HEK293 (cell line): ENCODE results near the gene ELL.

Experiments
- FEZF1 ChIP-seq: fragments of 450-650 bp; formaldehyde crosslinking; IDR thresholded peaks from 2 replicates; pipeline ENCODE4 v1.5.1; 2016; ENCODE audit warnings: missing biosample characterization, missing genetic modification characterization
- GLI2 ChIP-seq: fragments of 450-650 bp; formaldehyde crosslinking; IDR thresholded peaks from 2 replicates; pipeline ENCODE4; 2017; ENCODE audit warnings: missing biosample characterization, missing genetic modification characterization, low read depth, borderline replicate concordance
- GLI4 ChIP-seq: fragments of 450-650 bp; formaldehyde crosslinking; IDR thresholded peaks from 2 replicates; pipeline ENCODE4 v1.5.1; 2016; ENCODE audit warnings: missing biosample characterization, missing genetic modification characterization
- KLF8 ChIP-seq: fragments of 450-650 bp; formaldehyde crosslinking; IDR thresholded peaks from 2 replicates; pipeline ENCODE4 v1.5.1; 2016; ENCODE audit warnings: missing biosample characterization, missing genetic modification characterization
- MEIS1 ChIP-seq: sonication (generic); formaldehyde crosslinking; IDR thresholded peaks from 2 replicates; pipeline ENCODE4 v1.8.1; 2022; ENCODE audit warnings: missing genetic modification reagents, mild to moderate bottlenecking, borderline replicate concordance
- OVOL3 ChIP-seq: fragments of 450-650 bp; formaldehyde crosslinking; IDR thresholded peaks from 2 replicates; pipeline ENCODE4 v1.5.1; 2016; ENCODE audit warnings: missing biosample characterization, missing genetic modification characterization
- SP2 ChIP-seq: fragments of 450-650 bp; formaldehyde crosslinking; IDR thresholded peaks from 2 replicates; pipeline ENCODE4 v1.5.1; 2016; ENCODE audit warnings: missing biosample characterization, missing genetic modification characterization
- TRIM28 ChIP-seq: IDR thresholded peaks from 2 replicates; pipeline ENCODE4 v1.6.1; 2011; ENCODE audit warnings: low read length, control low read depth, borderline replicate concordance
- WT1 ChIP-seq: fragments of 450-650 bp; formaldehyde crosslinking; IDR thresholded peaks from 2 replicates; pipeline ENCODE4 v1.5.1; 2016; ENCODE audit warnings: missing biosample characterization, missing genetic modification characterization
- ZBTB17 ChIP-seq: fragments of 450-650 bp; formaldehyde crosslinking; IDR thresholded peaks from 2 replicates; pipeline ENCODE4 v1.5.1; 2016; ENCODE audit warnings: missing biosample characterization, missing genetic modification characterization
- ZBTB20 ChIP-seq: fragments of 450-650 bp; formaldehyde crosslinking; IDR thresholded peaks from 2 replicates; pipeline ENCODE4 v1.5.1; 2016; ENCODE audit warnings: missing biosample characterization, missing genetic modification characterization
- ZEB2 ChIP-seq: fragments of 450-650 bp; formaldehyde crosslinking; IDR thresholded peaks from 2 replicates; pipeline ENCODE4 v1.5.1; 2016; ENCODE audit warnings: missing biosample characterization, missing genetic modification characterization
- ZNF114 ChIP-seq: fragments of 450-650 bp; formaldehyde crosslinking; IDR thresholded peaks from 2 replicates; pipeline ENCODE4 v1.5.0; 2017; ENCODE audit warnings: missing biosample characterization, missing genetic modification characterization
- ZNF140 ChIP-seq: fragments of 450-650 bp; formaldehyde crosslinking; IDR thresholded peaks from 2 replicates; pipeline ENCODE4 v1.5.1; 2016; ENCODE audit warnings: missing biosample characterization, missing genetic modification characterization
- ZNF16 ChIP-seq: fragments of 450-650 bp; formaldehyde crosslinking; IDR thresholded peaks from 2 replicates; pipeline ENCODE4 v1.5.1; 2016; ENCODE audit warnings: low read depth, missing biosample characterization, missing genetic modification characterization
- ZNF202 ChIP-seq: fragments of 450-650 bp; formaldehyde crosslinking; IDR thresholded peaks from 2 replicates; pipeline ENCODE4 v1.5.1; 2016; ENCODE audit warnings: missing biosample characterization, missing genetic modification characterization, borderline replicate concordance
- ZNF248 ChIP-seq: fragments of 450-650 bp; formaldehyde crosslinking; IDR thresholded peaks from 2 replicates; pipeline ENCODE4 v1.5.1; 2017; ENCODE audit warnings: missing biosample characterization, missing genetic modification characterization
- ZNF341 ChIP-seq: fragments of 450-650 bp; formaldehyde crosslinking; IDR thresholded peaks from 2 replicates; pipeline ENCODE4; 2016; ENCODE audit warnings: low read depth, missing biosample characterization, missing genetic modification characterization
- ZNF416 ChIP-seq: fragments of 450-650 bp; formaldehyde crosslinking; IDR thresholded peaks from 2 replicates; pipeline ENCODE4 v1.5.1; 2016; ENCODE audit warnings: missing biosample characterization, missing genetic modification characterization
- ZNF426 ChIP-seq: fragments of 450-650 bp; formaldehyde crosslinking; IDR thresholded peaks from 2 replicates; pipeline ENCODE4 v1.5.1; 2017; ENCODE audit warnings: missing biosample characterization, missing genetic modification characterization, mild to moderate bottlenecking, inconsistent platforms, moderate library complexity
- ZNF473 ChIP-seq: fragments of 450-650 bp; formaldehyde crosslinking; IDR thresholded peaks from 2 replicates; pipeline ENCODE4 v1.5.1; 2017; ENCODE audit warnings: missing biosample characterization, missing genetic modification characterization
- ZNF514 ChIP-seq: fragments of 450-650 bp; formaldehyde crosslinking; IDR thresholded peaks from 2 replicates; pipeline ENCODE4 v1.5.1; 2016; ENCODE audit warnings: missing biosample characterization, missing genetic modification characterization
- ZNF548 ChIP-seq: fragments of 450-650 bp; formaldehyde crosslinking; IDR thresholded peaks from 2 replicates; pipeline ENCODE4 v1.5.1; 2016; ENCODE audit warnings: missing biosample characterization, missing genetic modification characterization
- ZNF560 ChIP-seq: fragments of 450-650 bp; formaldehyde crosslinking; IDR thresholded peaks from 2 replicates; pipeline ENCODE4 v1.5.1; 2017; ENCODE audit warnings: missing biosample characterization, missing genetic modification characterization, borderline replicate concordance
- ZNF621 ChIP-seq: fragments of 450-650 bp; formaldehyde crosslinking; IDR thresholded peaks from 2 replicates; pipeline ENCODE4 v1.5.1; 2017; ENCODE audit warnings: missing biosample characterization, missing genetic modification characterization
- ZNF660 ChIP-seq: fragments of 450-650 bp; IDR thresholded peaks from 2 replicates; pipeline ENCODE4 v1.5.1; 2018; ENCODE audit warnings: missing biosample characterization, mild to moderate bottlenecking, missing genetic modification characterization
- ZNF792 ChIP-seq: fragments of 450-650 bp; formaldehyde crosslinking; IDR thresholded peaks from 2 replicates; pipeline ENCODE4 v1.5.1; 2016; ENCODE audit warnings: missing biosample characterization, missing genetic modification characterization
- TF ChIP-seq, protein P1 (sequence below): fragments of 450-650 bp; formaldehyde crosslinking; IDR thresholded peaks from 2 replicates; pipeline ENCODE4 v1.5.1; 2017; ENCODE audit warnings: missing biosample characterization, missing genetic modification characterization
- TF ChIP-seq, protein P2 (sequence below): fragments of 450-650 bp; formaldehyde crosslinking; IDR thresholded peaks from 2 replicates; pipeline ENCODE4; 2016; ENCODE audit warnings: missing biosample characterization, missing genetic modification characterization
- TF ChIP-seq, protein P3 (sequence below): fragments of 450-650 bp; formaldehyde crosslinking; IDR thresholded peaks from 2 replicates; pipeline ENCODE4 v1.5.1; 2017; ENCODE audit warnings: missing biosample characterization, missing genetic modification characterization
- TF ChIP-seq, protein P4 (sequence below): fragments of 450-650 bp; formaldehyde crosslinking; IDR thresholded peaks from 2 replicates; pipeline ENCODE4 v1.5.1; 2016; ENCODE audit warnings: missing biosample characterization, missing genetic modification characterization
- TF ChIP-seq, protein P5 (sequence below): fragments of 450-650 bp; formaldehyde crosslinking; IDR thresholded peaks from 2 replicates; pipeline ENCODE4 v1.5.1; 2017; ENCODE audit warnings: missing biosample characterization, mild to moderate bottlenecking, missing genetic modification characterization, moderate library complexity
- TF ChIP-seq, protein P6 (sequence below): fragments of 450-650 bp; formaldehyde crosslinking; IDR thresholded peaks from 2 replicates; pipeline ENCODE4 v1.5.1; 2016; ENCODE audit warnings: missing biosample characterization, missing genetic modification characterization, low read depth
- TF ChIP-seq, protein P7 (sequence below): fragments of 450-650 bp; formaldehyde crosslinking; IDR thresholded peaks from 2 replicates; pipeline ENCODE4 v1.5.1; 2016; ENCODE audit warnings: missing biosample characterization, missing genetic modification characterization

The ELL gene

DNA sequence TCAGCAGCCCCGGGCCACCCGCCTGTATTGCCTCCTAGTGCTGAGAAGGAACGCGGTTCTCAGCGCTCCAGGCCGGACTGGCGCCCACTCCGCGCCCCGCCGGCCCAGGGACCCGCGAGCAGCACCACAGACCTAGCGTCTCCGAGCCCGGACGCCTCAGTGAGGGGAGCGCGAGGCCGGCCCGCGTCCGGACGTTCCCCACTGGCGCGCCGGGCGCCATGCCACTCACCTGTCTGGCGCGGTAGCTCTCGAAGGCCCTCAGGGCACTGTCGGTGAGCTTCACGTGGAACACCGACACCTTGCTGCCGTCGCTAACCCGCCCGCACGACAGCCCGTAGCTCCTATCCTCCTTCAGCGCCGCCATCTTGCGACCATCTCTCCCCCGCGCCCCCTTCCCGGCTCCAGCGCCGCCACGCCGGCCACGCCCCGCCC lies at the start of gene ELL (continued):
- TF ChIP-seq, protein P1, sequence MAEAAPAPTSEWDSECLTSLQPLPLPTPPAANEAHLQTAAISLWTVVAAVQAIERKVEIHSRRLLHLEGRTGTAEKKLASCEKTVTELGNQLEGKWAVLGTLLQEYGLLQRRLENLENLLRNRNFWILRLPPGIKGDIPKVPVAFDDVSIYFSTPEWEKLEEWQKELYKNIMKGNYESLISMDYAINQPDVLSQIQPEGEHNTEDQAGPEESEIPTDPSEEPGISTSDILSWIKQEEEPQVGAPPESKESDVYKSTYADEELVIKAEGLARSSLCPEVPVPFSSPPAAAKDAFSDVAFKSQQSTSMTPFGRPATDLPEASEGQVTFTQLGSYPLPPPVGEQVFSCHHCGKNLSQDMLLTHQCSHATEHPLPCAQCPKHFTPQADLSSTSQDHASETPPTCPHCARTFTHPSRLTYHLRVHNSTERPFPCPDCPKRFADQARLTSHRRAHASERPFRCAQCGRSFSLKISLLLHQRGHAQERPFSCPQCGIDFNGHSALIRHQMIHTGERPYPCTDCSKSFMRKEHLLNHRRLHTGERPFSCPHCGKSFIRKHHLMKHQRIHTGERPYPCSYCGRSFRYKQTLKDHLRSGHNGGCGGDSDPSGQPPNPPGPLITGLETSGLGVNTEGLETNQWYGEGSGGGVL (tag by site-specific recombination), result 0 out of 2 replicates have a peak, but pooled peaks have one; percentile 32
- no peak for TF ChIP-seq ZNF16 (tag by site-specific recombination)
- no peak for TF ChIP-seq ZNF114
- TF ChIP-seq, protein P2, sequence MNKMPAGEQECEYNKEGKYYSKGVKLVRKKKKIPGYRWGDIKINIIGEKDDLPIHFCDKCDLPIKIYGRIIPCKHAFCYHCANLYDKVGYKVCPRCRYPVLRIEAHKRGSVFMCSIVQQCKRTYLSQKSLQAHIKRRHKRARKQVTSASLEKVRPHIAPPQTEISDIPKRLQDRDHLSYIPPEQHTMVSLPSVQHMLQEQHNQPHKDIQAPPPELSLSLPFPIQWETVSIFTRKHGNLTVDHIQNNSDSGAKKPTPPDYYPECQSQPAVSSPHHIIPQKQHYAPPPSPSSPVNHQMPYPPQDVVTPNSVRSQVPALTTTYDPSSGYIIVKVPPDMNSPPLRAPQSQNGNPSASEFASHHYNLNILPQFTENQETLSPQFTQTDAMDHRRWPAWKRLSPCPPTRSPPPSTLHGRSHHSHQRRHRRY (tag by site-specific recombination), result no peak
- TF ChIP-seq ZNF621 (tag by site-specific recombination), result no peak
- TF ChIP-seq ZNF660 (tag by site-specific recombination), result no peak
- TF ChIP-seq, protein P3, sequence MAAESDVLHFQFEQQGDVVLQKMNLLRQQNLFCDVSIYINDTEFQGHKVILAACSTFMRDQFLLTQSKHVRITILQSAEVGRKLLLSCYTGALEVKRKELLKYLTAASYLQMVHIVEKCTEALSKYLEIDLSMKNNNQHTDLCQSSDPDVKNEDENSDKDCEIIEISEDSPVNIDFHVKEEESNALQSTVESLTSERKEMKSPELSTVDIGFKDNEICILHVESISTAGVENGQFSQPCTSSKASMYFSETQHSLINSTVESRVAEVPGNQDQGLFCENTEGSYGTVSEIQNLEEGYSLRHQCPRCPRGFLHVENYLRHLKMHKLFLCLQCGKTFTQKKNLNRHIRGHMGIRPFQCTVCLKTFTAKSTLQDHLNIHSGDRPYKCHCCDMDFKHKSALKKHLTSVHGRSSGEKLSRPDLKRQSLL, result peak; percentile 98
- TF ChIP-seq, protein P4, sequence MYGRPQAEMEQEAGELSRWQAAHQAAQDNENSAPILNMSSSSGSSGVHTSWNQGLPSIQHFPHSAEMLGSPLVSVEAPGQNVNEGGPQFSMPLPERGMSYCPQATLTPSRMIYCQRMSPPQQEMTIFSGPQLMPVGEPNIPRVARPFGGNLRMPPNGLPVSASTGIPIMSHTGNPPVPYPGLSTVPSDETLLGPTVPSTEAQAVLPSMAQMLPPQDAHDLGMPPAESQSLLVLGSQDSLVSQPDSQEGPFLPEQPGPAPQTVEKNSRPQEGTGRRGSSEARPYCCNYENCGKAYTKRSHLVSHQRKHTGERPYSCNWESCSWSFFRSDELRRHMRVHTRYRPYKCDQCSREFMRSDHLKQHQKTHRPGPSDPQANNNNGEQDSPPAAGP (tag by site-specific recombination), result peak; percentile 88
- no peak for TF ChIP-seq ZNF202
- TF ChIP-seq ZNF140 (tag by site-specific recombination), result no peak
- no peak for TF ChIP-seq ZNF248 (tag by site-specific recombination)
- TF ChIP-seq ZNF341, result no peak
- TF ChIP-seq ZBTB20, result 0 out of 2 replicates have a peak, but pooled peaks have one; percentile 1
- TF ChIP-seq, protein P5, sequence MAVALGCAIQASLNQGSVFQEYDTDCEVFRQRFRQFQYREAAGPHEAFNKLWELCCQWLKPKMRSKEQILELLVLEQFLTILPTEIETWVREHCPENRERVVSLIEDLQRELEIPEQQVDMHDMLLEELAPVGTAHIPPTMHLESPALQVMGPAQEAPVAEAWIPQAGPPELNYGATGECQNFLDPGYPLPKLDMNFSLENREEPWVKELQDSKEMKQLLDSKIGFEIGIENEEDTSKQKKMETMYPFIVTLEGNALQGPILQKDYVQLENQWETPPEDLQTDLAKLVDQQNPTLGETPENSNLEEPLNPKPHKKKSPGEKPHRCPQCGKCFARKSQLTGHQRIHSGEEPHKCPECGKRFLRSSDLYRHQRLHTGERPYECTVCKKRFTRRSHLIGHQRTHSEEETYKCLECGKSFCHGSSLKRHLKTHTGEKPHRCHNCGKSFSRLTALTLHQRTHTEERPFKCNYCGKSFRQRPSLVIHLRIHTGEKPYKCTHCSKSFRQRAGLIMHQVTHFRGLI, result no peak
- no peak for TF ChIP-seq SP2
- TF ChIP-seq GLI4 (tag by site-specific recombination), result no peak
- no peak for TF ChIP-seq MEIS1
- no peak for TF ChIP-seq FEZF1 (tag by site-specific recombination)
- TF ChIP-seq, protein P6, sequence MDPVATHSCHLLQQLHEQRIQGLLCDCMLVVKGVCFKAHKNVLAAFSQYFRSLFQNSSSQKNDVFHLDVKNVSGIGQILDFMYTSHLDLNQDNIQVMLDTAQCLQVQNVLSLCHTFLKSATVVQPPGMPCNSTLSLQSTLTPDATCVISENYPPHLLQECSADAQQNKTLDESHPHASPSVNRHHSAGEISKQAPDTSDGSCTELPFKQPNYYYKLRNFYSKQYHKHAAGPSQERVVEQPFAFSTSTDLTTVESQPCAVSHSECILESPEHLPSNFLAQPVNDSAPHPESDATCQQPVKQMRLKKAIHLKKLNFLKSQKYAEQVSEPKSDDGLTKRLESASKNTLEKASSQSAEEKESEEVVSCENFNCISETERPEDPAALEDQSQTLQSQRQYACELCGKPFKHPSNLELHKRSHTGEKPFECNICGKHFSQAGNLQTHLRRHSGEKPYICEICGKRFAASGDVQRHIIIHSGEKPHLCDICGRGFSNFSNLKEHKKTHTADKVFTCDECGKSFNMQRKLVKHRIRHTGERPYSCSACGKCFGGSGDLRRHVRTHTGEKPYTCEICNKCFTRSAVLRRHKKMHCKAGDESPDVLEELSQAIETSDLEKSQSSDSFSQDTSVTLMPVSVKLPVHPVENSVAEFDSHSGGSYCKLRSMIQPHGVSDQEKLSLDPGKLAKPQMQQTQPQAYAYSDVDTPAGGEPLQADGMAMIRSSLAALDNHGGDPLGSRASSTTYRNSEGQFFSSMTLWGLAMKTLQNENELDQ (tag by site-specific recombination), result no peak
- TF ChIP-seq ZNF514, result no peak
- TF ChIP-seq KLF8 (tag by site-specific recombination), result peak; percentile 89; the same call in 1 of the 2 replicates
- no peak for TF ChIP-seq ZNF548 (tag by site-specific recombination)
- TF ChIP-seq ZNF416, result no peak
- TF ChIP-seq ZEB2 (tag by site-specific recombination), result peak; percentile 80
- TF ChIP-seq GLI2, result no peak
- TF ChIP-seq ZNF560 (tag by site-specific recombination), result no peak
- TF ChIP-seq ZNF426 (tag by site-specific recombination), result no peak
- TF ChIP-seq ZNF792 (tag by site-specific recombination), result 0 out of 2 replicates have a peak, but pooled peaks have one; percentile 37
- TF ChIP-seq ZBTB17 (tag by site-specific recombination), result no peak
- TF ChIP-seq OVOL3 (tag by site-specific recombination), result no peak
- TF ChIP-seq TRIM28, result no peak
- no peak for TF ChIP-seq ZNF473 (tag by site-specific recombination)
- peak; percentile 30; the same call in 1 of the 2 replicates for TF ChIP-seq WT1 (tag by site-specific recombination)
- TF ChIP-seq, protein P7, sequence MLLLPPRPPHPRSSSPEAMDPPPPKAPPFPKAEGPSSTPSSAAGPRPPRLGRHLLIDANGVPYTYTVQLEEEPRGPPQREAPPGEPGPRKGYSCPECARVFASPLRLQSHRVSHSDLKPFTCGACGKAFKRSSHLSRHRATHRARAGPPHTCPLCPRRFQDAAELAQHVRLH (tag by site-specific recombination), result no peak
